GM19372 (cell line): ENCODE measurements around the gene NANOS1.
"Not testable (repeated sequence)": the region's sequence is repeated elsewhere in the genome, so short reads cannot be mapped to it uniquely, and the experiment has no call there.

ENCODE experiments used
- ATAC-seq: cut with Tn5 transposase; IDR thresholded peaks from one replicate; pipeline ENCODE4 v1.9.1; 2021; ENCODE audit warnings: mild to moderate bottlenecking, low read depth, moderate library complexity; ENCODE audit not compliant: unreplicated experiment

The NANOS1 gene

DNA sequence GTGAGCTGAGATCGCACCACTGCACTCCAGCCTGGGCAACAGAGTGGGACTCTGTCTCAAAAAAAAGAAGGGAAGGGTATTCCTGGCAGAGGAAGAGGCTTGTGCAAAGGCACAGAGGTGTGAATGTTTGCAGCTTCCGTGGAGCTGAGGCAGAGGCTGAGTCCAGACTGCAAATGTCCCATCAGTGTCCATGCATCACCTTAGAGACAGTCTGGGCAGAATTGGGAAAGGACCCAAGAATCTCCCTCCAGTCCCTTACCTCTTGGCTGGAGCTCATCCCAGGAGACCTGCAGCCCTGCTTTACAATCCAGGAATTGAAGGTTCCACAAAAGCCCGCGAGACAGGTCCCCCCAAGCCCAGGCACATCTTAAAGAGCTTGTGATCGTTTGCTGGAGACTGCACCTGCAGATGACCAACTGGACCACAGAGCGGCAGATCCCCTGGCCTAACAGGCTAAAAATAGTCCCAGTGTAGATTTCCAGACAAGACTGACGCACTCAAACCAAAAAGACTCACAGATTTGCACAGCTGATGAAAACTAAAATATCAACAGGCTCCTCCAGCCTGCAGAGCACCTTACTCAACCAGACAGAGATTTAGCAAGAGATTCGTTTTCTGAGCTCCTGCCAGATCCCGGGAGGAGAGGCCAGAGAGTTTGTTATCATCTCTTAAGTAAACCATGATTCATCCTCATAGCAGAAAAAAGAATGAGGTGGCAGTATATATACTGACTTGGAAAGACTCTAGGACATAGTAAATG is 22.9 kb upstream of the NANOS1 start:
- ATAC-seq = no peak

DNA sequence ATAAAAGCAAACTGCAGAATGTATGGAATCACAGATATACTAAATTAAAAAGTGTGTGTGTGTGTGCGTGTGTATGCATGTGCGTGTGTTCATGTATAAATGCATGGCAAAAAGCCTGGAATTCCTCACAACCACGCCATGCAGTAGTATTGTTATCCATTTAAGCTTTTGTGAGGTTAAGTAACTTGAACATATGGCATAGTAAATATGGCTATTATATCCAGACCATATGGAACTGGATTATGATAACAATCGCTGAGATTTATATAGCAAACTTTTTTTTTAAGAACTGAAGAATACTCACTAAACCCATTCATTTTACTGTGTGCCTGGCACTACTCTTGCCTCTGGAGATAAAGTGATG is 22.3 kb upstream of the NANOS1 start:
- no peak for ATAC-seq

DNA sequence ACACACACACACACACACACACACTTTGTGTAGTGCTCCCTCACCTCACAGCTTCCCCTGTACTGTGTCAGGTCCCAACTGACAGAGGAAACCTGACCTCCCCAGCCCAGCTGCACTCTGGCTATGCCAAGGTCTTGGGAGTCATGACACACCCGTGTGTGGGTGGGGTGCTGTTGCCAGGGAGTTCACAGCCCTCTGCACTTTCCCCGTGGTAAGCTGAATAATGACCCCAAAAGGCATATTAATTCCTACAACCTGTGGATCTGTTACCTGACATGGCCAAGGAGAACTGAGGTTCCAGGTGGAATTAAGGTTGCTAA is 8.9 kb upstream of the NANOS1 start:
- no peak for ATAC-seq

DNA sequence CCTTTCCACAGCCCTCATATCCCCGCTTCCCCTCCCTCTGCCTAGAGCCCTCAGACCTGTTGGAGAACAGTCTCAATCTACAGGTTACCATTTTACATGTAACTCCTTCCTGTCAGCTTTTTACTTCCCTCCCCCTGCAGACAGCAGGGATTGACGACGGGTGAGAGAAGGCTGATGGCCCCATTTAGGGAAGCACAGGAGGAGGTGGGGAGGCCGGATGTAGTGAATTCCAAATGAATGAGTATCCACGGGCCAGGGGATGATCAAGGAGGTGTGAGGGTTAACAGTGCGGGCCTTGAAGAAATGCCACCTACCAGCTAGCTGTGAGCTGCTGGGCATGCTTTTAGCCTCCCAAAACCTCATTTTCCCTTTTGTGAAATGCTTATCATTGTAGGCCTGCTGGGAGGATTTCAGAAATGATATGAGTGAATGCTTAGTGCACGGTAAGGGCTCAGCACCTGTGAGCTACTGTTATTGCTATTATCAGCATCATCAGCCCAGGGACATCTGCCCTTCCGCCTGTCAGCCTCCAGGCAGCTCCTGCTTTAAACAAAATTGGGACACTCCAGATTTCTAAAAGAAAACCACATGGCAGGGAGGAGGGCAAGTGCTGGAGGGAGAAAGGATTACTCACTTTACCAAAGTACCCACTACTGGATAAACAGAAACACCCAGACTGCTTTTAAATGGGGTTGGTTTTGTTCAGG is 6.5 kb upstream of the NANOS1 start:
- ATAC-seq = no peak

DNA sequence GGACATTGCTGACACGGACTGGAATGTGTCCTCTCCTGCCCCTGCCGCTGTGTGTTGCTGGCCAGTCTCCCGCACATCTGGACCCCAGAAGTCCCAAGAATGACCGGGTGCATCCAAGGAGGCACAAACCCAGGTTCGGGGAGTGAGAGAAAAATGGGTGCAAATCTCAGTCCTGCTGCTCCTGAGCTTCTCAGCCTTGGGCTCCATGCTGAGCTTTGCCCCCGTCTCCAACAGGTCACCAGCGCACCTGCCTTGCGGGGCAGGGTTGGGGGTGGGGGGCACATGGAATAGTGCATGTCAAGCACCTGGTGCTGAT is 6.0 kb upstream of the NANOS1 start:
- no peak for ATAC-seq

DNA sequence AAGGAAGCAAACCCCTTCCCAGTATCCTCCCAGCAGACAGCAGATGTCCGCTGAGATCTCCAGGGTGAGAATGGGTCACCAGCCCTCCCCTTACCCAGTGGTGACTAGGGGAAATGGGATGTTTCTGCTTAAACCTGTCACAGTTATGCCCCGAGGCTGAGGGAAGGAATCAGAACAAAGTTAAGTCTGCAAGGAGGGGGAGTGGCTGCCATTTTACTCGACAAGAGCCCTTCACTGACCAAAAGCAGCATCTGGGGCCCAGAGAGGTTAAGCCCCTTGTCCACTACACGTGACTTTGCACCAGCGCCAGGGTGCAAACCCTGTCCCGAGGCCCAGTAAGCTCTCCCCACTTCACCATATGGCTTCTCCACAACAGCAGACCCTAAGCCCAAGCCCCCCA is 4.6 kb upstream of the NANOS1 start:
- no peak for ATAC-seq

DNA sequence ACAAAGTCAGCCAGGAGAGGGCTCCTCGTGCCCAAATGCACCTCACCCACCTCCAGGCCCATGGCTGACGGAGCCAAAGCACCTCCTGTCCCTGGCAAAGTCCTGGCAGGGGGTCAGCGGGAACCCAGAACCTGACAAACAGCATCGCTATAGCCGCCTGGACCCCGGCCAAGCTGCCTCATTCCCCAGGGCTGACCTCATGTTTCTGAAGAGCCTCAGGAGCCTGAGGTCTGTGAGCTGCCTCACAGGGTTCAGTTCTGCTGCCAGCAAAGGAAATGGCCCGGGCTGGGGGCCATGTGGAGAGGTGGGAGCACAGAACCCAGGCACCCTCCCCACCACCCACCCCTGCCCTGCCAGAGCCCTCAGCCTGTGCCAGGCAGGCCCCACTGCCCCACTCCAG is 4.2 kb upstream of the NANOS1 start:
- ATAC-seq = no peak

DNA sequence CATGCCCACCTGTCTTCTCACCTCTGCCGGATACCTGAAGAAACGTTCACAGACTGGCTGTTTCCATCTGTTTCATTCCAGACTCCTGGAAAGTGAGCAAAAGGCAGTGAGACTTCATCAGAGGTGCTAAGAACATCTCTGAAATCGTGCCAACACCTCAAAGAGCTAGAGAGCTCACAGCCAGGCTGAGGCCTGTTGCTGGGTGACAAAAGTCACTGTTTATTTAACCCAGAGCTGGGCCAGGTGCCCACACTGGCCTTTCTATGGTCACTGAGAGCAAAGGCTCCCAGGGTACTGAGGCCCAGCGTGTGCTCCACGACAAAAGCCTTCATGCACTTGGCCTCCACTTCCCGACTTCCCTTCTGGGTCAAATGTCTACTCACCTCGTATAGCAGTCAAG is 3.7 kb upstream of the NANOS1 start:
- ATAC-seq = no peak

DNA sequence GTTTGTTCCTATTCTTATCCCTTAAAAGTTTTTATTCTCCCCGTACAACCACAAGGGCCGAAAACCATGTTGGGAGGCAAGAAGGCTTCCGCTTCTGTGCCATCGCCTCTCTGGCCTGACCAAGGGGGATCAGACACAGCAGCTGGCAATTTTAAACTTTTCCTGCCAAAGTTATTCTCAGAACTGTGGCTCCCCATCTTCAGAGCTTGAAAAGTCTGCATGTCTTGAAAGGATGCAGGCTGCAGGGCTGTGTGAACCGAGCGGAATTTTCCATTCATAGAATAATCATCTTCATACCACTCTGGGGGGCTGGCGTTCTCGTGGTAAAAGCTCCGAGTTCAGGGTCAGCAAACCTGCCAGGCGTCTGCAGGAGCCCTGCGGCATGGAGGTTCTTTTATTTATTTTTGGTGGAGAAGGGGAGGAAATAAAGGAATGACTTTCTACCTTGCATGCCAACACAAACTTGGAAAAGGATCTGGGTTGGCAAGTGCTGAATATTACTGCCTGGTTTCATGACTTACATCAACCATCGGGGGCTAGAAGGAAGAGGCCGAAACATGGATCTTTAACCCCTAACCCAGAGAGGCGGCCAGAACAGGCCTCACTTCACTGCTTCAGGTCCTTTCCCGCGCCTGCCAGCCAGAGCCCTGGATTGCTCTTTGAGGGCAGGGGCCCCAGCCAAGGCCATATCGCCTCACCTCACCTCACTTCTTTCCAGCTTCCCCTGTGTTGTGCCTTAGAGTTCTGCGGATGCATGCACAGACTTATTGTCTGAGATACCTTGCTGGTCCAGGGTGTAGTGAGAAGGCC is 3.0 kb upstream of the NANOS1 start:
- ATAC-seq = no peak

DNA sequence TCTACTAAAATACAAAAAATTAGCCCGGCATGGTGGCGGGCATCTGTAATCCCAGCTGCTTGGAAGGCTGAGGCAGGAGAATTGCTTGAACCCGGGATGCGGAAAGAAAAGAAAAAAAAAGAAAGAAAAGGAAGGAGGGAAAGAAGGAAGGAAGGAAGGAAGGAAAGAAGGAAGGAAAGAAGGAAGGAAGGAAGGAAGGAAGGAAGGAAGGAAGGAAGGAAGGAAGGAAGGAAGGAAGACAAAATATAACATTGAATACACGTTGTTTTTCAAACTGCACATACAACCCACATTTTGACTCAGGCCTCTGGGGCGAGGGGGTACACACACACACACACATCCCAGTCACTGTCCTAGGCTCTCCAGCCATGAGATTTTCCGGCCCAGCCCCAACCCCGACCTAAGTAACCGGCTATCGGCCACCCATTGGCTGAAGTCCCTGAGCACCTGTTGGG is 1.0 kb upstream of the NANOS1 start:
- ATAC-seq = not testable (repeated sequence)

DNA sequence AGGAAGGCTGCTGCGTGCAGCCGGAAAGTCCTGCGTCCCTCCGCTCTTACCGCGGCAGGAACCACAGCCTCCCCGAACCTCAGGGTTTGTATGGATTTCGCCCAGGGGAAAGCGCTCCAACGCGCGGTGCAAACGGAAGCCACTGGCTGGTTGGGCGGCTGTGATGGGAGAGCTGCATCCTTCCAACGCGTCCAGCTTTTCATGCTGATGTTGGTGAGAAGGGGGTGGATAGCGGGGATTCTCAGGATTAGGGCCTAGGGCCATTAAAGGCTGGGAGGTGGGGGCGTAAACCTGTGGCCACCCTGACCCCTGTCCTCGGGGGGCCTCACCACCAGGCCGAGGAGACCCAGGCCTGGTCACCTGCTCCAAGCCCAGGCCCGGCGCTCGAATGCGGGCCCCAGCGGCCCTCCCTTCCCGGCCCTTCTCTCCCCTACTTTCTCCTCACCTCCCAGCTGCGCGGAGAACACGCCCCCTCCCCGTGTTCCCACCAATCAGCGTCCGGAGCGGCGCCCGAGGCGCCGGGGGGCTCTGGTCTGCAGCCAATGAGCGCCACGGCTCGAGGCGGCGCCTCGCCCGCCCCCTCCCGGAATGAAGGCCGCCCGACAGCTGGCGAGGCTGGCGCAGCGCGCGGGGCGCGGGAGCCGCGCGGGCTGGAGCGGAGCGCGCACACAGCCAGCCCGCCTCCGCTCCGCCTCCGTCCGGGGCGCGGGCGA is 458 bp upstream of the NANOS1 start:
- ATAC-seq = peak; percentile 56

DNA sequence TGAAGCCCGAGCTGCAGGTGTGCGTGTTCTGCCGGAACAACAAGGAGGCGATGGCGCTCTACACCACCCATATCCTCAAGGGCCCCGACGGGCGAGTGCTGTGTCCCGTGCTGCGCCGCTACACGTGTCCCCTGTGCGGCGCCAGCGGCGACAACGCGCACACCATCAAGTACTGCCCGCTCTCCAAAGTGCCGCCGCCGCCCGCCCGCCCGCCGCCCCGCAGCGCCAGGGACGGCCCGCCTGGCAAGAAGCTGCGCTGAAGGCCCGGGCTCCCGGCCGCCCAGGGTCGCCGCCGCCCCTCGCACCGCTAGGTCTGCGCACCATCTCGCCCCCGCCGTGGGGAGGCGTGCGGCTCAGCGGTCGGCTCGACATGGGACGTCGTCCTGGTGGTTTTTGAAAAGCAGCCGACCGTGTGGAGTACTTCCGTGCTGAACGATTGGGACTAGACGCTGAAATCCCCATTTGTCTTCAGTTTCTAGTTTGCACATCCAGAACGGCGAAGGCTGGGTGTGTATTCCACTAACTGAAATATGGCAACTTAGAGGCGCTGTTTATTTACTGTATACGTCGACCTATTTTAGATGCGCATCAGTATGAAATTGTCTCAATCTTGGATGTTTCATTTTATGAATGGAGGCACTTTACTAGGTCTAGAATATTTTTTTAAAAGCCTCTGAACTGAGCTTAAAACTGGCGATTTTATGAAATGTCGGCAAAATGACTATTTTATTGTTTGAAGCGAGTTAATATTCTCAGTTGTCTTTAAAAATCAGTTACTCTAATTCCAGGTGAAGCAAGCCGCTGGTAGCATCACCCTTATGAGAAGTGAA is 1.1 kb downstream of the NANOS1 start:
- peak; percentile 41 for ATAC-seq

DNA sequence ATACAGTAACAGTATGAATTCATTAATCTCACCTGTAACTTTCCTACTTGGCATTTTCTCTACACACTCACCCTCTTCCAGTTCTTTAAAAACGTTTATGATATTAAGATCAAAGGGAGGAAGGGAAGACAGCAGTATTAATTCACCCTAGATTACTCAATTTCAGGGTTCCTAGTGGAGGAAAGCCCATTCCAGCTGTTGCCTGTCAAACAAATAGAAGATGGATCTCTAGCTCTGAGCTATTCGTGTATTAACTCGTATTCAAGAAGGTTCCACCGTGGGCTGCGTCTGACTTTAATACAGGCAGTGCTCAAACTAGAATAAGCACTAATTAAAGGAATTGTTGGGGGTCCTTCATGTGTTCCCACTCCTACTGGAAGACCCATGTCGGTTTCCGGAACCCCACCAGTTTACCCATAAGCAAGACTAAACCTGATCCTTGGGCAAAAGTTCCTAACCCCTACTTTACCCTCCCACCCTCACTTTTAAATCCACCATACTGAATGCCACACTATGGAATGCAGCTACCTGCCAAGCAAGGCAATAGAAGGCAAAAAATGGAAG is 2.1 kb downstream of the NANOS1 start:
- ATAC-seq = no peak

DNA sequence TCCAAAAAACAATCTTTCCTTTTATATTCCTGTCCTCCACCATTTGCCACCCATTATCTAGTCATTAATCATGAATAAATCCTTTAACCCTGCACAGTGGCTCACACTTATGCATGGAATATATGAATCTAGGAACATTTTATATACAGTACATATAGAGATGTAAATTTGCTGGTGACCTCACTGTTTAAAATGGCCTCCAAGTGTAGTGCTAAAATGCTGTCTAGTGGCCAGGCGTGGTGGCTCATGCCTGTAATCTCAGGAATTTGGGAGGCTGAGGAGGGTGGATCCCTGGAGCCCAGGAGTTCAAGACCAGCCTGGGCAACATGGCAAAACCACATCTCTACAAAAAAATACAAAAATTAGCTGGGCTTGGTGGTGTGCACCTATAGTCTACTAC is 9.6 kb downstream of the NANOS1 start:
- ATAC-seq = no peak

DNA sequence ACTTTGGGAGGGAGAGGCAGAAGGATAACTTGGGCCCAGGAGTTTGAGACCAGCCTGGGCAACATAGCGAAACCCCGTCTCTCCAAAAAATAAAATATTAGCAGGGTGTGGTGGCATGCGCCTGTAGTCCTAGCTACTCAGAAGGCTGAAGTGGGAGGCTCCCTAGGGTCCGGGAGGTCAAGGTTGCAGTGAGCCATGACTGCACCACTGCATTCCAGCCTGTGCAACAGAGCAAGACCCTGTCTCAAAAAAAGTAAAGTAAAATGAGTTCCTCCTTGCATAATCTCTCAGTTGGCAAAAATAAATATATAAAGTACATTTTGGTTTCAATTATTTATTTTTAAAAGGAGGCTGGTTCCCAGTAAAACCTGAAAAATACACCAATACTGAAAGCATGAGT is 11.8 kb downstream of the NANOS1 start:
- ATAC-seq = no peak

DNA sequence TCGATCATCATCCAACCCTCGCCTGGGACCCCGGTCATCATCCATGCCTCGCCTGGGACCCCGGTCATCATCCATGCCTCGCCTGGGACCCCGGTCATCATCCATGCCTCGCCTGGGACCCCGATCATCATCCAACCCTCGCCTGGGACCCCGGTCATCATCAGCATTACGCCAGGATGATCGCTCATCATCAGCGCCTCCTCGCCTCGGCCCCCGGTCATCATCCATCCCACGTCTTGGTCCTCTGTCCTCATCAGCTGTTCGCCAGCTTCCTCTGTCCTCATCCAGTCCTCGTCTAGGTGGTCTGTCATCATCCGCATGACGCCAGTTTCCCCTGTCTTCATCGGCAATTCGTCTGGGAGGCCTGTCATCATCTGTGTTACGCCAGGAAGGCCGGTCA is 12.7 kb downstream of the NANOS1 start:
- ATAC-seq = no peak

DNA sequence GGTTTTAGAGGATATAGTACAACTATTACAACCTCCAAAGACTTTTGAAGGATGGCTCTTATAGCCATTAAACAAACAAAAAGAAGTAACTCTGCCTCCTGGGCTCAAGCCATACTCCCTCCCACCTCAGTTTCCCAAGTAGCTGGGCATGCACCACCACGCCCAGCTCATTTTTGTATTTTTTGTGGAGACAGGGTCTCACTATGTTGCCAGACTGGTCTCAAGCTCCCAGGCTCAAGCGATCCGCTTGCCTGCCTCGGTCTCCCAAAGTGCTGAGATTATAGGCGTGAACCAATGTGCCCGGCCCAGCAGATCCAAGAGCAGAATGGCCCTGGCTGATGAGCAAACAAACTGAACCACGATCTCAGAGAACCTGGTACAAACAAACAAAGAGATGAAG is 16.0 kb downstream of the NANOS1 start:
- ATAC-seq = no peak

DNA sequence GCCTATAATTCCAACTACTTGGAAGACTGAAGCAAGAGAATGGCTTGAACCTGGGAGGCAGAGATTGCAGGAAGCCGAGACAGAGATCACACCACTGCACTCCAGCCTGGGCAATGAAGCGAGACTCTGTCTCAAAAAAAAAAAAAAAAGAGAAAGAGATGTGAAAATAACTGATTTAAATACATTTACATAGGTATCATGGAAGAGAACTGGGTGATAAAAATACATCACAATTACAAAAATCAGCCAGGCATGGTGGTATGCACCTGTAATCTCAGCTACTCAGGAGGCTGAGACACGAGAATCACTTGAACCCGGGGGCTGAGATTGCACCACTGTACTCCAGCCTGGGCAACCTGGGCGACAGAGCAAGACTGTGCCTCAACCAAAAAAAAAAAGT is 19.8 kb downstream of the NANOS1 start:
- ATAC-seq = no peak

DNA sequence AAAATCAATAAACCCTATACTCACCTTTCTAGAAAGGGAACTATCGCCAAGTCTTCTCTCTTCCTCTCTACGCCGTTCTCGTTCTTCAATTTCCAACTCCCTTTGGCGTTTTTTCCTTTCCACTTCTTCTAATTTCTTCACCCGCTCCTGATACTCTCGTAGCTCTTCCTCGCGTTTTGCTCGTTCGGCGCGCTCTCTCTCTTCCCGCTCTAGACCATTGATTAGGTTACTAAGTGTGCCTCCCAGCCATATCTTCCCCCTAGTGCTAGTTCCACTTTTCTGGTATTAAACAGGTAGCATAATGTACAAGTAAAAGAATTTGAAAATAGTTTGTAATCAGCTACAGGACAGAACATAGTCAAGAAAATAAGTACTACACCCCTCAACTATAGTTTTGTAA is 20.3 kb downstream of the NANOS1 start:
- ATAC-seq = no peak

DNA sequence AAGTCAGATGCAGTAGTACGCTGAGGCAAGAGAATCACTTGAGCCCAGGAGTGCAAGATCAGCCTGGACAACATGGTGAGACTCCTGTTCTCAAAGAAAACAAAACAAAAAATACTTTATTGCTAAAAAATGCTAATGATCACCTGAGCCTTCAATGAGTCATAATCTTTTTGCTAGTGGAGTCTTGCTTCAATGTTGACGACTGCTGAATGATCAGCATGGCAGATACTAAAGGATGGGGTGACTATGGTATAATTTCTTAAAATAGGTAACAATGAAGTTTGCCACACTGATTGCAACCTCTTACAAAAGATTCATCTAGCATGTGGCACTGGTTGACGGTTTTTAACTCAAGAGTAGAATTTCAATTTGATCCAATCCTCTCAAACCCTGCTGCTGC is 22.3 kb downstream of the NANOS1 start:
- ATAC-seq = no peak
